Prostate gland (tissue), 2 donors: ENCODE results near the gene RPTOR.

Experiments
- POLR2A ChIP-seq: fragments of 450-650 bp; IDR thresholded peaks from one replicate; pipeline ENCODE4 v1.6.1; 2016; ENCODE audit warnings: antibody characterized with exemption, mild to moderate bottlenecking
- POLR2AphosphoS5 ChIP-seq: sonication (generic); formaldehyde crosslinking; IDR thresholded peaks from one replicate; pipeline ENCODE4 v1.6.1; 2017; ENCODE audit warnings: antibody characterized with exemption
- TF ChIP-seq, protein P1 (sequence below), 4 experiments: fragments of 200-600 bp in 2 of 4; fragments of 450-650 bp in 2 of 4; sonication (generic) in 2 of 4; IDR thresholded peaks; 1 replicate in 3 of 4; 2 replicates in 1 of 4; pipeline ENCODE4 v1.5.1; 2016 to 2019; ENCODE audit warnings: antibody characterized with exemption in 4 of 4, mild to moderate bottlenecking in 2 of 4, moderate library complexity in 2 of 4

GRCh38 chr17:80839970-80840369 lies 295.3 kb downstream of the RPTOR start:
- TF ChIP-seq, protein P1, sequence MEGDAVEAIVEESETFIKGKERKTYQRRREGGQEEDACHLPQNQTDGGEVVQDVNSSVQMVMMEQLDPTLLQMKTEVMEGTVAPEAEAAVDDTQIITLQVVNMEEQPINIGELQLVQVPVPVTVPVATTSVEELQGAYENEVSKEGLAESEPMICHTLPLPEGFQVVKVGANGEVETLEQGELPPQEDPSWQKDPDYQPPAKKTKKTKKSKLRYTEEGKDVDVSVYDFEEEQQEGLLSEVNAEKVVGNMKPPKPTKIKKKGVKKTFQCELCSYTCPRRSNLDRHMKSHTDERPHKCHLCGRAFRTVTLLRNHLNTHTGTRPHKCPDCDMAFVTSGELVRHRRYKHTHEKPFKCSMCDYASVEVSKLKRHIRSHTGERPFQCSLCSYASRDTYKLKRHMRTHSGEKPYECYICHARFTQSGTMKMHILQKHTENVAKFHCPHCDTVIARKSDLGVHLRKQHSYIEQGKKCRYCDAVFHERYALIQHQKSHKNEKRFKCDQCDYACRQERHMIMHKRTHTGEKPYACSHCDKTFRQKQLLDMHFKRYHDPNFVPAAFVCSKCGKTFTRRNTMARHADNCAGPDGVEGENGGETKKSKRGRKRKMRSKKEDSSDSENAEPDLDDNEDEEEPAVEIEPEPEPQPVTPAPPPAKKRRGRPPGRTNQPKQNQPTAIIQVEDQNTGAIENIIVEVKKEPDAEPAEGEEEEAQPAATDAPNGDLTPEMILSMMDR (IDR thresholded peaks at IDR 0.05): no peak
- TF ChIP-seq POLR2AphosphoS5 (no peak), POLR2A (no peak)
